ENCODE results near the gene RASL10B. TPM values are rescaled to one million over a fixed set of nuclear protein-coding genes. Genes with fewer than 3 reads are reported as not detected.
"Not testable (repeated sequence)": the region's sequence is repeated elsewhere in the genome, so short reads cannot be mapped to it uniquely, and the experiment has no call there.

The RASL10B gene
- total RNA-seq, 2 donors from 2014 or later = 0.14 TPM; not detected in 1

- not testable (repeated sequence) for H3K4me3 Mint-ChIP-seq; H3K27ac Mint-ChIP-seq; H3K4me1 Mint-ChIP-seq (ENCODE audit: low read depth in 2 of 2); H3K9me3 Mint-ChIP-seq; DNase-seq (ENCODE audit: low spot score); ATAC-seq; H3K36me3 Mint-ChIP-seq
- H3K27me3 Mint-ChIP-seq = peaks cover 16 to 19% of the 10 kb centered on the region in 2 donors
Measured at GRCh38 chr17:35751541-35751940, 20.1 kb downstream of the RASL10B start.

- ATAC-seq (no peak), DNase-seq (ENCODE audit: low spot score) (no peak)
- Mint-ChIP-seq H3K9me3 (no peaks in the 10 kb centered on the region), H3K36me3 (no peaks in the 10 kb centered on the region), H3K4me1 (ENCODE audit: low read depth in 2 of 2) (no peaks in the 10 kb centered on the region), H3K27ac (no peak overlapping the region), H3K27me3 (peaks cover 16 to 19% of the 10 kb centered on the region in 2 donors), H3K4me3 (no peak overlapping the region)
Measured at GRCh38 chr17:35752471-35752870, 21.0 kb downstream of the RASL10B start.

GRCh38 chr17:35752945-35753764, 21.7 kb downstream of the RASL10B start, which contains the start of gene GAS2L2:
TSS of gene GAS2L2 (minus strand) at chr17:35753239. CDS start at chr17:35752850, 389 bp downstream.
- ATAC-seq (no peak), DNase-seq (ENCODE audit: low spot score) (no peak)
- Mint-ChIP-seq H3K27me3 (peaks cover 16 to 19% of the 10 kb centered on the region in 2 donors), H3K4me1 (ENCODE audit: low read depth in 2 of 2) (no peaks in the 10 kb centered on the region), H3K9me3 (no peaks in the 10 kb centered on the region), H3K4me3 (no peak within 1 kb of the TSS), H3K27ac (no peak within 1 kb of the TSS), H3K36me3 (no peaks in the 10 kb centered on the region)

GRCh38 chr17:35757243-35757642, 25.8 kb downstream of the RASL10B start:
- H3K27ac Mint-ChIP-seq = no peak overlapping the region
- DNase-seq (ENCODE audit: low spot score) = no peak
- ATAC-seq = no peak
- no peaks in the 10 kb centered on the region for H3K4me1 Mint-ChIP-seq (ENCODE audit: low read depth in 2 of 2)
- H3K27me3 Mint-ChIP-seq = no peaks in the 10 kb centered on the region
- no peak overlapping the region for H3K4me3 Mint-ChIP-seq
- no peaks in the 10 kb centered on the region for H3K36me3 Mint-ChIP-seq
- no peaks in the 10 kb centered on the region for H3K9me3 Mint-ChIP-seq

GRCh38 chr17:35760587-35760986, 29.1 kb downstream of the RASL10B start, which contains the start of gene C17orf50:
TSS of gene C17orf50 (plus strand) at chr17:35760887. CDS start at chr17:35760942, 55 bp downstream.
- Mint-ChIP-seq H3K9me3 (no peaks in the 10 kb centered on the region), H3K4me3 (no peak within 1 kb of the TSS), H3K36me3 (no peaks in the 10 kb centered on the region), H3K4me1 (ENCODE audit: low read depth in 2 of 2) (peaks cover 6% of the 10 kb centered on the region in 2 donors), H3K27me3 (no peaks in the 10 kb centered on the region), H3K27ac (no peak within 1 kb of the TSS)
- no peak for ATAC-seq
- DNase-seq (ENCODE audit: low spot score) = no peak

GRCh38 chr17:35761601-35762000, 30.2 kb downstream of the RASL10B start:
- Mint-ChIP-seq H3K36me3 (no peaks in the 10 kb centered on the region), H3K4me3 (no peak overlapping the region), H3K4me1 (ENCODE audit: low read depth in 2 of 2) (peaks cover 6% of the 10 kb centered on the region in 2 donors), H3K27ac (no peak overlapping the region), H3K27me3 (no peaks in the 10 kb centered on the region), H3K9me3 (no peaks in the 10 kb centered on the region)
- ATAC-seq (no peak), DNase-seq (ENCODE audit: low spot score) (no peak)

GRCh38 chr17:35763767-35764122, 32.3 kb downstream of the RASL10B start:
- Mint-ChIP-seq H3K9me3 (no peaks in the 10 kb centered on the region), H3K36me3 (no peaks in the 10 kb centered on the region), H3K27ac (no peak overlapping the region), H3K4me3 (peak overlapping the region; percentile 85), H3K27me3 (no peaks in the 10 kb centered on the region), H3K4me1 (ENCODE audit: low read depth in 2 of 2) (peaks cover 6% of the 10 kb centered on the region in 2 donors)
- ATAC-seq (no peak), DNase-seq (ENCODE audit: low spot score) (no peak)

- H3K9me3 Mint-ChIP-seq = no peaks in the 10 kb centered on the region
- no peaks in the 10 kb centered on the region for H3K36me3 Mint-ChIP-seq
- H3K27ac Mint-ChIP-seq = peak overlapping the region in 1 of 2 donors; percentile 52
- peaks cover 6% of the 10 kb centered on the region in 2 donors for H3K4me1 Mint-ChIP-seq (ENCODE audit: low read depth in 2 of 2)
- DNase-seq (ENCODE audit: low spot score) (peak; percentile 91), ATAC-seq (peak; percentile 94 to 96)
- peak overlapping the region; percentile 85 for H3K4me3 Mint-ChIP-seq
- H3K27me3 Mint-ChIP-seq = no peaks in the 10 kb centered on the region
Measured at GRCh38 chr17:35764123-35764991, 32.9 kb downstream of the RASL10B start.

GRCh38 chr17:35765086-35765710, 33.8 kb downstream of the RASL10B start:
- Mint-ChIP-seq H3K4me3 (peak overlapping the region; percentile 85), H3K9me3 (no peaks in the 10 kb centered on the region), H3K27ac (no peak overlapping the region)

GRCh38 chr17:35765756-35766488, 34.5 kb downstream of the RASL10B start:
- Mint-ChIP-seq H3K4me1 (ENCODE audit: low read depth in 2 of 2) (peaks cover 6% of the 10 kb centered on the region in 2 donors), H3K9me3 (no peaks in the 10 kb centered on the region), H3K27me3 (no peaks in the 10 kb centered on the region), H3K4me3 (no peak overlapping the region), H3K27ac (no peak overlapping the region), H3K36me3 (no peaks in the 10 kb centered on the region)
- ATAC-seq (no peak), DNase-seq (ENCODE audit: low spot score) (no peak)

More at GRCh38 chr17:35765086-35765710, 33.8 kb downstream of the RASL10B start:
- peaks cover 6% of the 10 kb centered on the region in 2 donors for H3K4me1 Mint-ChIP-seq (ENCODE audit: low read depth in 2 of 2)
- no peaks in the 10 kb centered on the region for H3K36me3 Mint-ChIP-seq
- no peaks in the 10 kb centered on the region for H3K27me3 Mint-ChIP-seq
- ATAC-seq (no peak), DNase-seq (ENCODE audit: low spot score) (no peak)

- Mint-ChIP-seq H3K4me1 (ENCODE audit: low read depth in 2 of 2) (peaks cover 6% of the 10 kb centered on the region in 2 donors), H3K9me3 (no peaks in the 10 kb centered on the region), H3K36me3 (no peaks in the 10 kb centered on the region), H3K27ac (no peak overlapping the region), H3K27me3 (no peaks in the 10 kb centered on the region), H3K4me3 (no peak overlapping the region)
- ATAC-seq = no peak
- DNase-seq (ENCODE audit: low spot score) = no peak
Measured at GRCh38 chr17:35766489-35766877, 35.0 kb downstream of the RASL10B start.

- peaks cover 0 to 2% of the 10 kb centered on the region in 2 donors for H3K27me3 Mint-ChIP-seq
- no peak for ATAC-seq
- no peak overlapping the region for H3K4me3 Mint-ChIP-seq
- no peak for DNase-seq (ENCODE audit: low spot score)
- H3K9me3 Mint-ChIP-seq = no peaks in the 10 kb centered on the region
- no peak overlapping the region for H3K27ac Mint-ChIP-seq
- no peaks in the 10 kb centered on the region for H3K36me3 Mint-ChIP-seq
- H3K4me1 Mint-ChIP-seq (ENCODE audit: low read depth in 2 of 2) = peaks cover 6% of the 10 kb centered on the region in 2 donors
Measured at GRCh38 chr17:35766903-35767510, 35.6 kb downstream of the RASL10B start.

GRCh38 chr17:35768797-35769196, 37.4 kb downstream of the RASL10B start:
- ATAC-seq = no peak

More at GRCh38 chr17:35768797-35769196, 37.4 kb downstream of the RASL10B start:
- no peaks in the 10 kb centered on the region for H3K36me3 Mint-ChIP-seq
- H3K27me3 Mint-ChIP-seq = peaks cover 7% of the 10 kb centered on the region in 2 donors
- no peak for DNase-seq (ENCODE audit: low spot score)
- peaks cover 6% of the 10 kb centered on the region in 2 donors for H3K4me1 Mint-ChIP-seq (ENCODE audit: low read depth in 2 of 2)
- no peak overlapping the region for H3K4me3 Mint-ChIP-seq
- no peak overlapping the region for H3K27ac Mint-ChIP-seq
- no peaks in the 10 kb centered on the region for H3K9me3 Mint-ChIP-seq
